HepG2 (cell line): ENCODE results near the gene C2CD4A. TPM values are rescaled to one million over a fixed set of nuclear protein-coding genes. Genes with fewer than 3 reads are reported as not detected.

Experiments used
- AGO2 ChIP-seq: fragments of 200-400 bp; formaldehyde crosslinking; optimal IDR thresholded peaks from 2 replicates; pipeline ENCODE3; 2017; ENCODE audit warnings: mild to moderate bottlenecking, low read depth, low read length, moderate library complexity
- ATM ChIP-seq: fragments of 450-650 bp; IDR thresholded peaks from 2 replicates; pipeline ENCODE4 v1.7.1; 2017; ENCODE audit warnings: mild to moderate bottlenecking, borderline replicate concordance
- BCL3 ChIP-seq: sonication (generic); formaldehyde crosslinking; IDR thresholded peaks from 2 replicates; pipeline ENCODE4 v1.5.1; 2020; ENCODE audit warnings: mild to moderate bottlenecking, missing genetic modification reagents, moderate library complexity
- DNMT1 ChIP-seq: sonication (generic); formaldehyde crosslinking; IDR thresholded peaks from 2 replicates; pipeline ENCODE4 v1.5.1; 2020; ENCODE audit warnings: mild to moderate bottlenecking, missing genetic modification reagents
- FOXO1 ChIP-seq: sonication (generic); formaldehyde crosslinking; IDR thresholded peaks from 2 replicates; pipeline ENCODE4 v1.4.0; 2020; ENCODE audit warnings: missing genetic modification reagents
- GABPB1 ChIP-seq: IDR thresholded peaks from 2 replicates; pipeline ENCODE4 v1.6.1; 2016; ENCODE audit warnings: mild to moderate bottlenecking, missing genetic modification reagents, moderate library complexity, missing compliant biosample characterization
- GLMP ChIP-seq: sonication (generic); formaldehyde crosslinking; IDR thresholded peaks from 2 replicates; pipeline ENCODE4 v1.9.0; 2021; ENCODE audit warnings: missing genetic modification reagents, mild to moderate bottlenecking, borderline replicate concordance
- HNRNPLL ChIP-seq: fragments of 200-400 bp; formaldehyde crosslinking; IDR thresholded peaks from 2 replicates; pipeline ENCODE4 v1.6.1; 2017; ENCODE audit warnings: mild to moderate bottlenecking, low read depth, low read length; ENCODE audit not compliant: poor library complexity, severe bottlenecking
- IKZF4 ChIP-seq: sonication (generic); formaldehyde crosslinking; IDR thresholded peaks from 2 replicates; pipeline ENCODE4 v1.5.1; 2020; ENCODE audit warnings: borderline replicate concordance, mild to moderate bottlenecking, low read depth, missing genetic modification reagents; ENCODE audit errors: not compliant biosample characterization
- IRF1 ChIP-seq: sonication (generic); formaldehyde crosslinking; IDR thresholded peaks from 2 replicates; pipeline ENCODE4 v1.4.0; 2020; ENCODE audit warnings: low read depth, mild to moderate bottlenecking, missing genetic modification reagents
- KDM5A ChIP-seq: fragments of 200-600 bp; sonication (generic); IDR thresholded peaks from 2 replicates; pipeline ENCODE4 v1.7.0; 2018; ENCODE audit warnings: antibody characterized with exemption, mild to moderate bottlenecking, low read length, borderline replicate concordance
- PHF21A ChIP-seq: sonication (generic); formaldehyde crosslinking; IDR thresholded peaks from 2 replicates; pipeline ENCODE4 v1.5.0; 2020; ENCODE audit warnings: mild to moderate bottlenecking, missing genetic modification reagents
- PRMT3 ChIP-seq: sonication (generic); formaldehyde crosslinking; IDR thresholded peaks from 2 replicates; pipeline ENCODE4 v1.8.1; 2022; ENCODE audit warnings: low read depth, mild to moderate bottlenecking, moderate library complexity, missing genetic modification reagents, borderline replicate concordance
- RARG ChIP-seq: sonication (generic); formaldehyde crosslinking; IDR thresholded peaks from 2 replicates; pipeline ENCODE4 v1.4.0; 2020; ENCODE audit warnings: low read depth, mild to moderate bottlenecking, missing genetic modification reagents
- RBM22 ChIP-seq: fragments of 200-400 bp; formaldehyde crosslinking; optimal IDR thresholded peaks from 2 replicates; pipeline ENCODE3; 2017; ENCODE audit warnings: mild to moderate bottlenecking, low read length, moderate library complexity
- RCOR2 ChIP-seq: IDR thresholded peaks from 2 replicates; pipeline ENCODE4 v1.6.1; 2016; ENCODE audit warnings: missing biosample characterization, missing genetic modification reagents
- SALL2 ChIP-seq: sonication (generic); formaldehyde crosslinking; IDR thresholded peaks from 2 replicates; pipeline ENCODE4 v1.8.1; 2023; ENCODE audit warnings: mild to moderate bottlenecking, missing genetic modification reagents, inconsistent platforms
- SMAD9 ChIP-seq: sonication (generic); formaldehyde crosslinking; IDR thresholded peaks from 2 replicates; pipeline ENCODE4 v1.5.1; 2020; ENCODE audit warnings: mild to moderate bottlenecking, missing genetic modification reagents
- SOX6 ChIP-seq, 2 experiments: fragments of 450-650 bp in 1 of 2; sonication (generic) in 1 of 2; formaldehyde crosslinking in 1 of 2; IDR thresholded peaks; 2 replicates each; pipeline versions ENCODE4 v1.4.0 to v1.6.1; 2017 to 2020; ENCODE audit warnings: antibody characterized with exemption in 1 of 2, mild to moderate bottlenecking in 1 of 2, missing genetic modification reagents in 1 of 2
- STAG1 ChIP-seq: sonication (generic); formaldehyde crosslinking; IDR thresholded peaks from 2 replicates; pipeline ENCODE4 v1.4.0; 2020; ENCODE audit warnings: missing genetic modification reagents
- TAF15 ChIP-seq: fragments of 200-400 bp; formaldehyde crosslinking; IDR thresholded peaks from one replicate; pipeline ENCODE4 v1.6.1; 2018; ENCODE audit warnings: mild to moderate bottlenecking, low read depth, low read length; ENCODE audit not compliant: poor library complexity, severe bottlenecking
- ZFP1 ChIP-seq: IDR thresholded peaks from 2 replicates; pipeline ENCODE4 v1.6.1; 2016
- ZMAT5 ChIP-seq: sonication (generic); formaldehyde crosslinking; IDR thresholded peaks from 2 replicates; pipeline ENCODE4 v1.5.0; 2020; ENCODE audit warnings: mild to moderate bottlenecking, low read depth, missing genetic modification reagents, borderline replicate concordance
- ZNF317 ChIP-seq: sonication (generic); formaldehyde crosslinking; IDR thresholded peaks from 2 replicates; pipeline ENCODE4 v1.5.0; 2020; ENCODE audit warnings: mild to moderate bottlenecking, missing genetic modification reagents
- ZNF33A ChIP-seq: sonication (generic); formaldehyde crosslinking; IDR thresholded peaks from 2 replicates; pipeline ENCODE4 v1.5.1; 2020; ENCODE audit warnings: missing genetic modification reagents, mild to moderate bottlenecking, moderate library complexity, borderline replicate concordance
- ZNF431 ChIP-seq: sonication (generic); formaldehyde crosslinking; IDR thresholded peaks from 2 replicates; pipeline ENCODE4 v1.9.0; 2022; ENCODE audit warnings: missing genetic modification reagents, low read depth, mild to moderate bottlenecking, borderline replicate concordance
- ZNF557 ChIP-seq: sonication (generic); formaldehyde crosslinking; IDR thresholded peaks from 2 replicates; pipeline ENCODE4 v1.4.0; 2020; ENCODE audit warnings: missing genetic modification reagents
- ZNF577 ChIP-seq: sonication (generic); formaldehyde crosslinking; IDR thresholded peaks from 2 replicates; pipeline ENCODE4 v1.4.0; 2020; ENCODE audit warnings: mild to moderate bottlenecking, low read depth, missing genetic modification reagents, borderline replicate concordance
- ZNF724P ChIP-seq: sonication (generic); formaldehyde crosslinking; IDR thresholded peaks from 2 replicates; pipeline ENCODE4 v1.8.0; 2022; ENCODE audit warnings: missing genetic modification reagents, borderline replicate concordance
- ZNF746 ChIP-seq: sonication (generic); formaldehyde crosslinking; IDR thresholded peaks from 2 replicates; pipeline ENCODE4 v1.8.0; 2022; ENCODE audit warnings: mild to moderate bottlenecking, missing genetic modification reagents
- polyA plus RNA-seq, 8 experiments: library from polyadenylated mRNA; depleted of rRNA in 3 of 8; stranded (reverse) in 7 of 8; unstranded in 1 of 8; fragments of >200 nt; fragmentation: Illumina TruSeq in 4 of 8; extraction: Trizol in 4 of 8; gene quantifications; 2 replicates each; pipeline versions ENCODE4 v1.2.1 to v1.2.3, GENCODE V29; 2011 to 2016; ENCODE audit warnings: low read depth in 4 of 8, missing spikeins in 1 of 8, mixed read lengths in 1 of 8; ENCODE audit not compliant: insufficient read depth in 1 of 8
- total RNA-seq, 5 experiments: library from RNA; depleted of rRNA; stranded (reverse); fragments of >200 nt; fragmentation: Illumina TruSeq; extraction: Trizol; gene quantifications; 2 replicates each; pipeline ENCODE4 v1.2.3, GENCODE V29; 2016; ENCODE audit warnings: low read depth in 1 of 5

Gene C2CD4A
- total and polyA plus RNA-seq, 2 of the 13 experiments (the other 11 are each of a cell fraction or from before 2014, with no cell fraction given), result 0.20 TPM; not detected in 1

GRCh38 chr15:62059816-62060112 lies 7.0 kb upstream of the C2CD4A start (continued):
- TF ChIP-seq GLMP (CRISPR knock-in tag) (no peak), HNRNPLL (no peak), ZNF317 (CRISPR knock-in tag) (peak; percentile 69; the same call in 1 of the 2 replicates), SOX6 (IDR thresholded peaks at IDR 0.05) (no peak), SOX6 (CRISPR knock-in tag; IDR thresholded peaks at IDR 0.05) (peak; percentile 30; the same call in 1 of the 2 replicates), ZNF724P (CRISPR knock-in tag) (no peak), PHF21A (CRISPR knock-in tag) (no peak), SMAD9 (CRISPR knock-in tag) (no peak), STAG1 (CRISPR knock-in tag) (no peak), ZMAT5 (CRISPR knock-in tag) (no peak), ZNF746 (no peak), IRF1 (peak; percentile 78; the same call in 1 of the 2 replicates), GABPB1 (CRISPR knock-in tag) (no peak), FOXO1 (CRISPR knock-in tag) (no peak), RARG (no peak), DNMT1 (CRISPR knock-in tag) (no peak), RCOR2 (CRISPR knock-in tag) (no peak), ZFP1 (CRISPR knock-in tag) (no peak), PRMT3 (CRISPR knock-in tag) (no peak), IKZF4 (CRISPR knock-in tag) (no peak), ZNF33A (CRISPR knock-in tag) (no peak), BCL3 (CRISPR knock-in tag) (no peak), TAF15 (no peak), SALL2 (CRISPR knock-in tag) (no peak), ATM (no peak), RBM22 (no peak), AGO2 (no peak), ZNF431 (CRISPR knock-in tag) (0 out of 2 replicates have a peak, but pooled peaks have one; percentile 22), ZNF577 (CRISPR knock-in tag) (no peak), KDM5A (no peak; the same call in 1 of the 2 replicates), ZNF557 (CRISPR knock-in tag) (no peak)
